ENCODE measurements around the gene THTPA. TPM values are rescaled to one million over a fixed set of nuclear protein-coding genes. Genes with fewer than 3 reads are reported as not detected.

The THTPA gene
- polyA plus RNA-seq, 4 donors: 9.7 to 26.7 (median 15.5) TPM

DNA sequence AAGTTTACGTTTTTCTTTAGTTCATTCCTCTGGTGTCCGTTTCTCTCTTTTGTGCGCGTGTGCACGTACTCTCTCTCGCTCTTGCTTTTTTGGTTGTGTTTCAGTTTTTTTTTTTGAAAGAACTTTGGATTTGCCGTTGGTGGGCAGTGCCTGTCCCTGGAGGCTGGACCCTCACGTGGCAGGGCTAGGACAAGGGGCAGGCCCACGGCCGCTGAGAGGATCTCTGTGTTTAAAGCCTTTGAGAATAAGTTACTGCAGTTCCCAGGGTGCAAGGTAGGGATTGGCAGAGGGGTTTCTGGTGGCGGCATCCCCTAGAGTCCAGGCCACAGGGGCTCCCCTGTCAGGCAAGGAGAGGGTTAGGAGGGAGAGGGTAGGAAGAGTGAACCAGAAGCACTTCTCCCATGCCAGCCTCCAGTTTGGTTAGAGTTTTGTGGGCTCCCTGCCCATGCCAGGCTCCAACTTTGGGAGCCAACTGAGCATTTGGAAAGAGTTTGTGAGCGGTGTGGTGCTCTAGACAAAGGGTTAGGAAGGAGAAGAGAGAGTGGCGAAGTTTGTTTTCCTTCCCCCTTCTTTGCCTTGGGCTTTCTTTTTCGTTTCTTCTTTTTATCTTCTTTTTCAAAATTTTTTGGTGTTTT, 35.1 kb upstream of the THTPA start:
- DNase-seq (no peak), FAIRE-seq (no peak)
- no peaks in the 10 kb centered on the region for H3K4me1 ChIP-seq (ENCODE audit: control insufficient read depth in 3 of 3, insufficient read depth in 2 of 3, low read depth in 1 of 3, low read length in 2 of 3)
- no peaks in the 10 kb centered on the region for H3K9me3 ChIP-seq (ENCODE audit: control insufficient read depth in 2 of 2, insufficient read depth in 1 of 2, low read depth in 1 of 2, low read length in 1 of 2)
- no peak overlapping the region for H3K27ac ChIP-seq (ENCODE audit: low read depth in 1 of 3, low read length in 2 of 3)
- H3K27me3 ChIP-seq (ENCODE audit: control insufficient read depth in 3 of 3, insufficient read depth in 3 of 3, low read length in 3 of 3): no peaks in the 10 kb centered on the region
- peaks cover 0 to 34% (median 0%) of the 10 kb centered on the region in 3 donors for H3K36me3 ChIP-seq (ENCODE audit: control insufficient read depth in 3 of 3, insufficient read depth in 2 of 3, low read depth in 1 of 3, low read length in 3 of 3)
- 82 to 89% (median 85%) methylated on average over 14 of the region's 14 CpGs for WGBS, 3 donors
- no peak overlapping the region for H3K4me3 ChIP-seq (ENCODE audit: low read depth in 1 of 3, low read length in 3 of 3)

DNA sequence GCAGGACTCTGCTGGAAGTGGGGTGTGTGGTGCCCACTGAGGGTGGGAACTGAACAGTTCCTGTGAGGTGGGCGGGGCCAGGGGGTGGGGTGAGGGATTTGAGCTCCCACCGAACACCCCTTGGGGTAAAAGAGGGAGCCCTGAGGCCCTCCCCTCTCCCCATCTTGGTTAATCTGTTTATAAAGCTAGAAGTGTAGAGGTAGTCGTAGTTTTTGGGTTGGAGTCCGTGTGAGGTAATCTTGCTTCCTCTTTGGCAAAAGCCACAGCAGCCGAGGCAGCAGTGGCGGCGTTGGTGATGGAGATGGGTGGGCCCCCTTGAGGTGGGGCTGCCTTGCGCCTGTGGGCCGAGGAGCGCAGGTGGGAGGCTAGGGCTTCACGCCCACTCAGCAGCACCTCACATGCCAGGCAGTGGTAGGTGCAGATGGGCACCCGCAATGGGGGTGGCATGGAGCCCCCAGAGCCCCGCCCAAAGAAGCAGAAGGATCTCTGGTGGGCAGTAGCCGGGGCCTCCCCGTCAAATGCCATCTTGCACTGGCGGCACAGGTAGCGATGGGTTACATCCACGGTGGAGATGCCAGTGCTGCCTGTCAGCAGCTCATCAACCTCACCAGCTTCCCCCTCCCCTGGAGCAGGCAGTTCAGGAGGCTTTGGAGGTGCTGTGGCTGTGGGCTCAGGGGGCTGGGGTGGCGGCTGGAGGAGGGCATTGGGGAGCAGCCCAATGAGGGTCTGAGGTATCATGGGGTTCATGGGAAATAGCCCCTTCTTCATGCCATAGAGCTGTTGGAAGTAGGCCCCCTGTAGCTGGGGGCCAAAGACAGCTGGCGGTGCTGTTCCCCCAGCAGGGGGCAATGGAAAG, 34.1 kb upstream of the THTPA start:
- H3K4me3 ChIP-seq (ENCODE audit: low read depth in 1 of 3, low read length in 3 of 3): no peak overlapping the region
- H3K4me1 ChIP-seq (ENCODE audit: control insufficient read depth in 3 of 3, insufficient read depth in 2 of 3, low read depth in 1 of 3, low read length in 2 of 3): no peaks in the 10 kb centered on the region
- H3K27ac ChIP-seq (ENCODE audit: low read depth in 1 of 3, low read length in 2 of 3): no peak overlapping the region
- FAIRE-seq (no peak), DNase-seq (no peak)
- H3K9me3 ChIP-seq (ENCODE audit: control insufficient read depth in 2 of 2, insufficient read depth in 1 of 2, low read depth in 1 of 2, low read length in 1 of 2): no peaks in the 10 kb centered on the region
- no peaks in the 10 kb centered on the region for H3K27me3 ChIP-seq (ENCODE audit: control insufficient read depth in 3 of 3, insufficient read depth in 3 of 3, low read length in 3 of 3)
- 83 to 88% (median 84%) methylated on average over 18 to 20 of the region's 20 CpGs for WGBS, 3 donors
- H3K36me3 ChIP-seq (ENCODE audit: control insufficient read depth in 3 of 3, insufficient read depth in 2 of 3, low read depth in 1 of 3, low read length in 3 of 3): peaks cover 0 to 43% (median 0%) of the 10 kb centered on the region in 3 donors

DNA sequence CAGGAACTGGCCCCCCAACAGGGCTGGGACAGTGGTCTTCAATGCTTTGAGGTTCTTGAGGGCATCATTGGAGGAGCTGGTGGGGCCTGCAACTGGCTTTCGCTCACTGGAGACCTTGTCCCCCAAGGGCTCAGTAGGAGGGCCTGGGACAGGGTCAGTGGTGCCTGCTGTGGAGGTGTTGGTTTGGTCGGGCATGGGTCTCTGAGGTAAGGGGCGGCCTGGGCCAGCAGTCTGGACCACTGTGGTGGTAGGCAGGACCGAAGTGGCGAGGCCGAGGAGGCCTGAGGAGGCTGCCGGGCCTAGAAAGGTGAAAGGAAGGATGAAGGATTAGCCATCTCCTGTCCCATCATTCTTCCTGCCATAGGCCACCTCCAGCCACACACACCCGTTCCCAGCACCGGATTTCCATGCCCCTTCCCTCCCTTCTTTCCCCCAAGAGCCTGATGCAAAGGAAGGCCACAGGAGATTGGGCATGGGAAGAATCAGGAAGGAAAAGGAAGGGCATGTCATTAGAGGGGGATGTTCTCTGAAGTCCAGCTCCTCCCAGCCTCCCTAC, 33.4 kb upstream of the THTPA start:
- FAIRE-seq (no peak), DNase-seq (no peak)
- WGBS, 3 donors: 82 to 92% (median 91%) methylated on average over 9 of the region's 9 CpGs
- Histone ChIP-seq H3K4me1 (ENCODE audit: control insufficient read depth in 3 of 3, insufficient read depth in 2 of 3, low read depth in 1 of 3, low read length in 2 of 3) (no peaks in the 10 kb centered on the region), H3K27me3 (ENCODE audit: control insufficient read depth in 3 of 3, insufficient read depth in 3 of 3, low read length in 3 of 3) (no peaks in the 10 kb centered on the region), H3K4me3 (ENCODE audit: low read depth in 1 of 3, low read length in 3 of 3) (no peak overlapping the region), H3K27ac (ENCODE audit: low read depth in 1 of 3, low read length in 2 of 3) (no peak overlapping the region), H3K9me3 (ENCODE audit: control insufficient read depth in 2 of 2, insufficient read depth in 1 of 2, low read depth in 1 of 2, low read length in 1 of 2) (no peaks in the 10 kb centered on the region), H3K36me3 (ENCODE audit: control insufficient read depth in 3 of 3, insufficient read depth in 2 of 3, low read depth in 1 of 3, low read length in 3 of 3) (peaks cover 0 to 47% (median 0%) of the 10 kb centered on the region in 3 donors)

DNA sequence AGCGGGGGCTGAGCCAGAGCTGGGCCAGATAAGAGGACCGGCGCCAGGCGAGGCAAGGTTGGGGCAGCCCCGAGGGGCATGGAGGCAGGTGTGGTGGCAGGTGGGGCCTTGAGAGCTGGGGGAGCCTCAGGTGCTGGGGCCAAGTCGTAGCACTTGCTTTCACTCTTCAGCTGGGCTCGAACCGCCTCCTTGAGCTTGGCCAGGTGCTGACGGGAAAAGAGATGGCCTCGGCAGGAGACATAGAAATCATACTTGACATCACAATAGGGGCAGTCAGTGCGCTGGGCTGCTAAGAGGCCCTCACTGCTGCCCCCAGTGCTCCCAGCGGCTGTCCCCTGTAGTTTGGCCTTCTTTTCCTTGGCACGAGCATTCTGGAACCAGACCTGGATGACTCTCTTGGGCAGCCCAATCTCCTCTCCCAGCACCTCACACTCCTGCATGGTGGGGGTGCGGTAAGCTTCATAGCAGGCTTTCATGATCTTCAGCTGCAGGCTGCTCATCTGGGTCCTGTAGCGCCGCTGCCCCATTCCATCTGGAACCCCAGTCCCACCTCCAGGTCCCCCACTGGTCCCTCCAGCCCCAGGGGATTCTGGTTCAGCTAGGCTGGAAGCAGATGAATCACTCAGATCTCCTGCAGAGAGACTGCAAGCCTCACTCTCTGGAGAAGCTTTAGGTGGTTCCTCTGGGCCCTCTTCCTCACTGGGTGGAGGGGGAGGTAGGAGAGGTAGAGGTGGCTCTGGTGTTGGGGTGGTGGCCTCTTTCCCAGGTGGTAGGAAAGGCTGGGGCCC, 32.6 kb upstream of the THTPA start:
- 86 to 90% (median 87%) methylated on average over 14 to 16 of the region's 16 CpGs for WGBS, 3 donors
- Histone ChIP-seq H3K36me3 (ENCODE audit: control insufficient read depth in 3 of 3, insufficient read depth in 2 of 3, low read depth in 1 of 3, low read length in 3 of 3) (peaks cover 0 to 47% (median 0%) of the 10 kb centered on the region in 3 donors), H3K27ac (ENCODE audit: low read depth in 1 of 3, low read length in 2 of 3) (no peak overlapping the region), H3K4me1 (ENCODE audit: control insufficient read depth in 3 of 3, insufficient read depth in 2 of 3, low read depth in 1 of 3, low read length in 2 of 3) (no peaks in the 10 kb centered on the region), H3K27me3 (ENCODE audit: control insufficient read depth in 3 of 3, insufficient read depth in 3 of 3, low read length in 3 of 3) (no peaks in the 10 kb centered on the region), H3K9me3 (ENCODE audit: control insufficient read depth in 2 of 2, insufficient read depth in 1 of 2, low read depth in 1 of 2, low read length in 1 of 2) (no peaks in the 10 kb centered on the region), H3K4me3 (ENCODE audit: low read depth in 1 of 3, low read length in 3 of 3) (no peak overlapping the region)
- no peak for FAIRE-seq
- no peak for DNase-seq

DNA sequence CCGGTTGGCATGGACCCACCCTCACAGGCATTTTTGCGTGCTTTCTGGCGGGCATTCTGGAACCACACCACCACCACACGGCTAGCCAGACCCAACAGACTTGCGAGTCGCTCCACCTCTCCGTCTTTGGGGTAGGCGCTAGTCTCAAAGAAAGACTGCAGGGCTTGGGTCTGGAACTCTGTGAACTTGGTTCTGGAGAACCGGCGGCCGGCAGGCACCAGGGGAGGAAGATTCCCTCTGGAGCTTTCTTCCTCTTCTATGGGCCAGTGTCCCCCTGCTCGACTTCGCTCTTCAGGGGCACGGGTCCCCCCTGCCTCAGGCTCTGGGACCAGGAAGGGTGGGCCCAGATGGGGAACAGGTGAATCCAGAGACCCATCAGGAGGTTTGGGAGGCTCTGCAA, 31.1 kb upstream of the THTPA start:
- WGBS, 3 donors: 94 to 97% (median 95%) methylated on average over 14 of the region's 14 CpGs
- no peak overlapping the region for H3K4me3 ChIP-seq (ENCODE audit: low read depth in 1 of 3, low read length in 3 of 3)
- peaks cover 0 to 49% (median 0%) of the 10 kb centered on the region in 3 donors for H3K36me3 ChIP-seq (ENCODE audit: control insufficient read depth in 3 of 3, insufficient read depth in 2 of 3, low read depth in 1 of 3, low read length in 3 of 3)
- DNase-seq: no peak
- H3K9me3 ChIP-seq (ENCODE audit: control insufficient read depth in 2 of 2, insufficient read depth in 1 of 2, low read depth in 1 of 2, low read length in 1 of 2): no peaks in the 10 kb centered on the region
- no peaks in the 10 kb centered on the region for H3K4me1 ChIP-seq (ENCODE audit: control insufficient read depth in 3 of 3, insufficient read depth in 2 of 3, low read depth in 1 of 3, low read length in 2 of 3)
- H3K27me3 ChIP-seq (ENCODE audit: control insufficient read depth in 3 of 3, insufficient read depth in 3 of 3, low read length in 3 of 3): no peaks in the 10 kb centered on the region
- FAIRE-seq: no peak
- H3K27ac ChIP-seq (ENCODE audit: low read depth in 1 of 3, low read length in 2 of 3): no peak overlapping the region

DNA sequence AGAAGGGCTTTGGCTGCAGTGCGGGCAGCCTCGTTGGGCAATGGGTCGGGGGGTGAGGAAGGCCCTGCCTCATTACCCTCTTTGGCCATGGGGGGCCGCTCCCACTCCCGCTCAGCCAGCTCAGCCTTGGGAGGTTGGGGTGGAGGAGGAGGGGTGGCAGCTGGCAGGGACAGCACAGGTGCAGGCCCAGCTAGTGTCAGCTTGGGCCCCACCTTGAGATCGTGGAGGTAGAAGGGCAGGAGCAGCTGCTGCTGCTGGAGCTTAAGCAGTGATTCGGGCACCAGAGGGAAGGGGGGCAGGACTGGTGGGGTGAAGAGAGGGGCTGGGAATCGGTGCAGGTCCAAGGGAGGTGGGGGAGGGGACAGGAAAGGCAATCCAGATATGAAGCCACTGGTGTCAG, 30.5 kb upstream of the THTPA start:
- no peak overlapping the region for H3K4me3 ChIP-seq (ENCODE audit: low read depth in 1 of 3, low read length in 3 of 3)
- H3K9me3 ChIP-seq (ENCODE audit: control insufficient read depth in 2 of 2, insufficient read depth in 1 of 2, low read depth in 1 of 2, low read length in 1 of 2): no peaks in the 10 kb centered on the region
- no peaks in the 10 kb centered on the region for H3K4me1 ChIP-seq (ENCODE audit: control insufficient read depth in 3 of 3, insufficient read depth in 2 of 3, low read depth in 1 of 3, low read length in 2 of 3)
- DNase-seq (no peak), FAIRE-seq (no peak)
- H3K36me3 ChIP-seq (ENCODE audit: control insufficient read depth in 3 of 3, insufficient read depth in 2 of 3, low read depth in 1 of 3, low read length in 3 of 3): peaks cover 0 to 46% (median 0%) of the 10 kb centered on the region in 3 donors
- 80 to 90% (median 88%) methylated on average over 6 to 8 of the region's 8 CpGs for WGBS, 3 donors
- no peaks in the 10 kb centered on the region for H3K27me3 ChIP-seq (ENCODE audit: control insufficient read depth in 3 of 3, insufficient read depth in 3 of 3, low read length in 3 of 3)
- no peak overlapping the region for H3K27ac ChIP-seq (ENCODE audit: low read depth in 1 of 3, low read length in 2 of 3)

DNA sequence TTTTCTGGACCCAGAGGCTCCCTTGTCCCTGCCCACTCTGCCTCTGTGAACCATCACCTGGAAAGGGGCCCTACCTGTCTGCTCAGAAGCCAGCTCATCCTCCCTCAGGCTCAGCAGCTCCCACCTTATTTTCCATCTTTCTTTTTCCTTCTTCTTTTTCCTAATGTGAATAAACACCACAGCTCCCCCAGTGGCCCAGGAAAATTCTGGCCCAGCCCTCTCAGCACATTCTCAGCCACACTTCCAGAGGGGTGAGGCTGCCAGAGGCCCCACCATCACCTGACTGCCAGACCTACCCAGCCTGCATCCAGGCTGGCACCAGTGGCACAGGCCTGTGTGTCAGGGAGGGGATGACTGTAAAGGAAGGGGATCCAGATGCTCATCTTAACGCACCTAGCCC, 27.5 kb upstream of the THTPA start:
- no peak overlapping the region for H3K4me3 ChIP-seq (ENCODE audit: low read depth in 1 of 3, low read length in 3 of 3)
- DNase-seq (no peak), FAIRE-seq (no peak)
- no peaks in the 10 kb centered on the region for H3K4me1 ChIP-seq (ENCODE audit: control insufficient read depth in 3 of 3, insufficient read depth in 2 of 3, low read depth in 1 of 3, low read length in 2 of 3)
- peaks cover 0 to 50% (median 0%) of the 10 kb centered on the region in 3 donors for H3K36me3 ChIP-seq (ENCODE audit: control insufficient read depth in 3 of 3, insufficient read depth in 2 of 3, low read depth in 1 of 3, low read length in 3 of 3)
- H3K27me3 ChIP-seq (ENCODE audit: control insufficient read depth in 3 of 3, insufficient read depth in 3 of 3, low read length in 3 of 3): no peaks in the 10 kb centered on the region
- no peak overlapping the region for H3K27ac ChIP-seq (ENCODE audit: low read depth in 1 of 3, low read length in 2 of 3)
- 63 to 100% (median 84%) methylated on average over 1 of the region's 1 CpG for WGBS, 3 donors
- H3K9me3 ChIP-seq (ENCODE audit: control insufficient read depth in 2 of 2, insufficient read depth in 1 of 2, low read depth in 1 of 2, low read length in 1 of 2): no peaks in the 10 kb centered on the region

DNA sequence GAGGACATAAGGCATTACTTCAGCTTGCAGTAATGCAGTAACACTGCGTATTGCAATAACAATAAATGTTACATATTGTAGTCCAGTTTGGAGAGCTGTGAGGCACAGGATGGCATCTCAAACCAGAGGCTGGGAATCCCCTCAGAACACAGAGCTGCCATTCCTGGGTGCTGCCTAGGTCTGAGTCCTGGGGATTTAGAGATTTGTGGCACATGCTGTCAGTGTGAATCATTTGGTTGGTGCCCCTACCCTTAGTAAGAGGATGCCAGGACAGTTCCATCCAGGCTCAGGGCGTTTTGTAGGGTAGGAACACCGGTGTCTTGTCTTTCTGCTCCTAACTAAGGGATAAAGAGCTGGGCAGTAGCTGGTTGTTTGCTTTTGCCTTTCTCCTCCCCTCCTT, 27.1 kb upstream of the THTPA start:
- Histone ChIP-seq H3K4me1 (ENCODE audit: control insufficient read depth in 3 of 3, insufficient read depth in 2 of 3, low read depth in 1 of 3, low read length in 2 of 3) (no peaks in the 10 kb centered on the region), H3K27me3 (ENCODE audit: control insufficient read depth in 3 of 3, insufficient read depth in 3 of 3, low read length in 3 of 3) (no peaks in the 10 kb centered on the region), H3K27ac (ENCODE audit: low read depth in 1 of 3, low read length in 2 of 3) (no peak overlapping the region), H3K36me3 (ENCODE audit: control insufficient read depth in 3 of 3, insufficient read depth in 2 of 3, low read depth in 1 of 3, low read length in 3 of 3) (peaks cover 0 to 48% (median 0%) of the 10 kb centered on the region in 3 donors), H3K9me3 (ENCODE audit: control insufficient read depth in 2 of 2, insufficient read depth in 1 of 2, low read depth in 1 of 2, low read length in 1 of 2) (no peaks in the 10 kb centered on the region), H3K4me3 (ENCODE audit: low read depth in 1 of 3, low read length in 3 of 3) (no peak overlapping the region)
- FAIRE-seq (no peak), DNase-seq (no peak)
- WGBS, 3 donors: 84 to 95% (median 88%) methylated on average over 3 of the region's 3 CpGs

All from small intestine (tissue), 7 donors.